ENCODE results near the gene CHCHD1. TPM values are rescaled to one million over a fixed set of nuclear protein-coding genes. Genes with fewer than 3 reads are reported as not detected.
"Not testable (repeated sequence)": the region's sequence is repeated elsewhere in the genome, so short reads cannot be mapped to it uniquely, and the experiment has no call there.

CHCHD1 gene
- total RNA-seq, 1 experiment from 2014 or later = 44.1 TPM

DNA sequence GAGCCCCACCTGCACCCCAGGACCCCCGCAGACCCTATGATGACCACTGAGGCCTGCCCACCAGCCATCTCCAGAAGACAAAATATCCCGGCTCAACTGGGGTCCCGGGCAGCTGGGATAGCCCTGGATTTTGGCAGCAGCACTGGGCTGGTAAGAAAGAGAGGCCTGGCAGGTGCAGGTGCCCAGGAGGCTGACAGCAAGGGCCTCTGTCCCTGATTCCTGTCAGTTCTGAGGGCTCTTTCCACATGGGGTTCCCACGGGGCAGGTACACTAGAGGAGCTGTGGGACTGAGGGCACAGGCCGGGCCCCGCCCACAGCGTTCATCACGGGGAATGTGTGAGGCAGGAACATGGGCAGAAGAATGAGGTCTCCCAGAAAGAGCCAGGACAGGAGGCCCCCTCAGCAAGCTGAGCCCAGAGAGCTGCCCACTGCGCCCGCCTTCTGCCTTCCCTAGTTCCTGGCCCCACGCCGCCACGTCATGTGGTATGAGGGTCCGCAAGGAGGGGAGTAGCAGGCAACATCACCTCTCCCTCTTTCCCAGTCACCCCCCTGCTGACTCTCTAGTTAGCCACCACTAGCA, 42.4 kb downstream of the CHCHD1 start:
- Mint-ChIP-seq H3K4me1 (ENCODE audit: low read depth, unreplicated experiment) (no peaks in the 10 kb centered on the region), H3K9me3 (ENCODE audit: low read depth, unreplicated experiment) (no peaks in the 10 kb centered on the region), H3K27me3 (ENCODE audit: unreplicated experiment) (no peaks in the 10 kb centered on the region), H3K36me3 (ENCODE audit: insufficient read depth, unreplicated experiment) (peaks cover 24% of the 10 kb centered on the region), H3K27ac (ENCODE audit: unreplicated experiment) (no peak overlapping the region), H3K4me3 (ENCODE audit: low read depth, unreplicated experiment) (no peak overlapping the region)
- CTCF ChIA-PET = no interaction called here
- BruUV-seq (replicated peaks) = no TSS peak
- intact Hi-C loops (cut with micrococcal nuclease; ENCODE audit: unreplicated experiment) = no loop called here
- TF ChIP-seq, protein P1, sequence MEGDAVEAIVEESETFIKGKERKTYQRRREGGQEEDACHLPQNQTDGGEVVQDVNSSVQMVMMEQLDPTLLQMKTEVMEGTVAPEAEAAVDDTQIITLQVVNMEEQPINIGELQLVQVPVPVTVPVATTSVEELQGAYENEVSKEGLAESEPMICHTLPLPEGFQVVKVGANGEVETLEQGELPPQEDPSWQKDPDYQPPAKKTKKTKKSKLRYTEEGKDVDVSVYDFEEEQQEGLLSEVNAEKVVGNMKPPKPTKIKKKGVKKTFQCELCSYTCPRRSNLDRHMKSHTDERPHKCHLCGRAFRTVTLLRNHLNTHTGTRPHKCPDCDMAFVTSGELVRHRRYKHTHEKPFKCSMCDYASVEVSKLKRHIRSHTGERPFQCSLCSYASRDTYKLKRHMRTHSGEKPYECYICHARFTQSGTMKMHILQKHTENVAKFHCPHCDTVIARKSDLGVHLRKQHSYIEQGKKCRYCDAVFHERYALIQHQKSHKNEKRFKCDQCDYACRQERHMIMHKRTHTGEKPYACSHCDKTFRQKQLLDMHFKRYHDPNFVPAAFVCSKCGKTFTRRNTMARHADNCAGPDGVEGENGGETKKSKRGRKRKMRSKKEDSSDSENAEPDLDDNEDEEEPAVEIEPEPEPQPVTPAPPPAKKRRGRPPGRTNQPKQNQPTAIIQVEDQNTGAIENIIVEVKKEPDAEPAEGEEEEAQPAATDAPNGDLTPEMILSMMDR (IDR thresholded peaks at IDR 0.05; ENCODE audit: unreplicated experiment) = no peak
- no peak for DNase-seq

DNA sequence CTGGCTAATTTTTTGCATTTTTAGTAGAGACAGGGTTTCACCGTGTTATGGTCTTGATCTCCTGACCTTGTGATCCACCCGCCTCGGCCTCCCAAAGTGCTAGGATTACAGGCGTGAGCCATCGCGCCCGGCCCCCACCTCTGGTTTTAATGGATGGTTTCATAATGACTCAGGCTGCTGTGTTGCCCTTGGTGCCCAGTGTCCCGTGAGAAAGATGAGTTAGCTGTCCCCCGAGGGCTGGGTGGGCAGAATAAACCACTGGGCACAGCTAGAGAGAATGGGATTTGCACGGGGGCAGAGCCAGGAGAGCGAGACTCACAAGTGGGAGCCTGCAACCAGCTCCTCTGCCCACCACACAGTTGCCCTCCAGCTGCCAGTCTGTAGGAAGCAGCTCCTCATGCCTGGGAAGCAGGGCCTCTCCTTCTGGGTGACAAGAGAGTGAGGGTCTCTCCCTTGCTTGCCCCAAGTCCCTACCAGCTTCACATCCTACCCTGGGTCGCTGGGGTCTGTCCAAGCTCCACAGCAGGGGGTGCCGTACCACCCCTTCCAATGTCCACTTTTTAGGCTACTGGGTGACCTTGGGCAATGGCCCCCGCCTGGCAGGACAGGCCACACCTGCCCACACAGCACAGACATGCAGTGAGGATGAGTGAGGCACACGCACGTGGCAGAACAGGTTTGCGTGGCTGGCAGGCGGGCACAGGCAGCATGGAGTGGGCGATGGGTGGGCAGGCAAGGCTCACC, 45.7 kb downstream of the CHCHD1 start:
- no peak overlapping the region for H3K4me3 Mint-ChIP-seq (ENCODE audit: low read depth, unreplicated experiment)
- H3K27me3 Mint-ChIP-seq (ENCODE audit: unreplicated experiment) = no peaks in the 10 kb centered on the region
- H3K27ac Mint-ChIP-seq (ENCODE audit: unreplicated experiment) = no peak overlapping the region
- no peak for DNase-seq
- no TSS peak for BruUV-seq (replicated peaks)
- TF ChIP-seq, protein P1 (IDR thresholded peaks at IDR 0.05; ENCODE audit: unreplicated experiment) = no peak
- intact Hi-C loops (cut with micrococcal nuclease; ENCODE audit: unreplicated experiment) = no loop called here
- CTCF ChIA-PET = no interaction called here
- peaks cover 16% of the 10 kb centered on the region for H3K36me3 Mint-ChIP-seq (ENCODE audit: insufficient read depth, unreplicated experiment)
- no peaks in the 10 kb centered on the region for H3K4me1 Mint-ChIP-seq (ENCODE audit: low read depth, unreplicated experiment)
- H3K9me3 Mint-ChIP-seq (ENCODE audit: low read depth, unreplicated experiment) = no peaks in the 10 kb centered on the region

DNA sequence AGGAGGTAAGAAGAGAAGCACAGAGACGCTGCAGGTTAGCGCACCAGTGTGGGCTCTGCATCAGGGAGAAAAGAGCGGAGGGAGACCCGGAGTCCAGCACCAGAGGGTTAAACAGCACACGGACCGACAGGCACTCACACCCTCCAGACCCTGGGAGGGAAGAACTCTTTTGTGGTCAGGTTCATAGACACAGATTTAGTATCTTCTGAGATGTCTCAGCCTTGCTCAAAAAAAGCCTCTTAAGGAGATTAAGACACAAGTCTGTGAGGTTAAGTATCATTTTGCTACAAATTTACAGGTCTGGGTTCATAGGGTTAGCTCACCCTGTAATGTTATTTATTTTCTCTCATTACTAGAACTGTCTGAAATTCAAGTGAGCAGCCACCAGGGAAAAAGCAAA, 46.3 kb downstream of the CHCHD1 start:
- intact Hi-C loops (cut with micrococcal nuclease; ENCODE audit: unreplicated experiment) = no loop called here
- TF ChIP-seq, protein P1 (IDR thresholded peaks at IDR 0.05; ENCODE audit: unreplicated experiment) = no peak
- BruUV-seq (replicated peaks) = no TSS peak
- Mint-ChIP-seq H3K4me3 (ENCODE audit: low read depth, unreplicated experiment) (no peak overlapping the region), H3K27ac (ENCODE audit: unreplicated experiment) (no peak overlapping the region), H3K36me3 (ENCODE audit: insufficient read depth, unreplicated experiment) (peaks cover 15% of the 10 kb centered on the region), H3K27me3 (ENCODE audit: unreplicated experiment) (no peaks in the 10 kb centered on the region), H3K9me3 (ENCODE audit: low read depth, unreplicated experiment) (no peaks in the 10 kb centered on the region), H3K4me1 (ENCODE audit: low read depth, unreplicated experiment) (no peaks in the 10 kb centered on the region)
- CTCF ChIA-PET = no interaction called here
- no peak for DNase-seq

DNA sequence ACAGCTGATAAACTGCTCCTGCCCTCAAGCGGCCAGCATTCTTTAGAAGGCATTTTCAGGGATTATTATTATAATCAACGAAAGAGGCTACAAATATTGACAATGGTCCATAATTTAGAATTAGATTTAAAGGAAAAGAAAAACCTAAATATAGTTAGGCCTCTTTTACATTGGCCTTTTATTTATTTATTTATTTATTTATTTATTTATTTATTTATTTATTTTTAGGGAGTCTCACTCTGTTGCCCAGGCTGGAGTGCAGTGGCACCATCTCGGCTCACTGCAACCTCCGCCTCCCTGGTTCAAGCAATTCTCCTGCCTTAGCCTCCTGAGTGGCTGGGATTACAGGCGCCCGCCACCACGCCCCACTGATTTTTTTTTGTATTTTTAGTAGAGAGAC, 47.2 kb downstream of the CHCHD1 start:
- CTCF ChIA-PET; intact Hi-C loops (cut with micrococcal nuclease; ENCODE audit: unreplicated experiment); BruUV-seq (replicated peaks); H3K9me3 Mint-ChIP-seq (ENCODE audit: low read depth, unreplicated experiment); H3K4me1 Mint-ChIP-seq (ENCODE audit: low read depth, unreplicated experiment); H3K27ac Mint-ChIP-seq (ENCODE audit: unreplicated experiment); H3K4me3 Mint-ChIP-seq (ENCODE audit: low read depth, unreplicated experiment); H3K27me3 Mint-ChIP-seq (ENCODE audit: unreplicated experiment); DNase-seq: not testable (repeated sequence)
- peaks cover 14% of the 10 kb centered on the region for H3K36me3 Mint-ChIP-seq (ENCODE audit: insufficient read depth, unreplicated experiment)

Other genes with a start within 250 kb of the CHCHD1 start
- gene USP54, start 190.7 kb upstream of the CHCHD1 start, total RNA-seq (2022) = 39.4 and 48.1 TPM in 2 replicates
- not detected in 2 replicates for gene MYOZ1, start 140.6 kb upstream of the CHCHD1 start, total RNA-seq (2022)
- 0.34 TPM in 1 of 2 replicates, not detected in the other for gene SYNPO2L, start 126.0 kb upstream of the CHCHD1 start, total RNA-seq (2022)
- 12.1 and 13.4 TPM in 2 replicates for gene AGAP5, start 83.9 kb upstream of the CHCHD1 start, total RNA-seq (2022)
- gene SEC24C, start 37.7 kb upstream of the CHCHD1 start, total RNA-seq (2022) = 91.7 and 98.4 TPM in 2 replicates
- 59.9 and 69.9 TPM in 2 replicates for gene ZSWIM8, start 3.6 kb downstream of the CHCHD1 start, total RNA-seq (2022)
- gene NDST2, start 29.6 kb downstream of the CHCHD1 start, total RNA-seq (2022) = 24.8 and 26.7 TPM in 2 replicates
- gene CAMK2G, start 92.5 kb downstream of the CHCHD1 start, total RNA-seq (2022) = 58.1 and 58.9 TPM in 2 replicates
- 655 and 706 TPM in 2 replicates for gene PLAU, start 129.1 kb downstream of the CHCHD1 start, total RNA-seq (2022)
- gene VCL, start 216.1 kb downstream of the CHCHD1 start, total RNA-seq (2022) = 234 and 237 TPM in 2 replicates